Upper lobe of left lung (tissue), 6 donors: ENCODE measurements around the gene SAMD1. TPM values are rescaled to one million over a fixed set of nuclear protein-coding genes. Genes with fewer than 3 reads are reported as not detected.
"Not testable (repeated sequence)": the region's sequence is repeated elsewhere in the genome, so short reads cannot be mapped to it uniquely, and the experiment has no call there.

Experiments
- ATAC-seq, 2 donors: fragments of 200-7000 bp; cut with Tn5 transposase; one replicate each; pipeline ENCODE4 v1.9.1; 2022; ENCODE audit warnings: mild to moderate bottlenecking in 2 of 2, moderate library complexity in 2 of 2; ENCODE audit not compliant: low FRiP score in 2 of 2
- DNase-seq, 2 donors: peaks; one replicate each; pipeline ENCODE4 v3.0.0-alpha.2; 2019 to 2020
- H3K27ac ChIP-seq, 4 donors: fragments of 200-600 bp; sonication (generic); one replicate each; pipeline ENCODE4 v1.5.1; 2016 to 2019
- H3K27me3 ChIP-seq, 4 donors: fragments of 200-600 bp; sonication (generic); one replicate each; pipeline ENCODE4 v1.5.1; 2017 to 2019
- H3K36me3 ChIP-seq, 4 donors: fragments of 200-600 bp; sonication (generic); one replicate each; pipeline ENCODE4 v1.5.1; 2016 to 2019
- H3K4me1 ChIP-seq, 4 donors: fragments of 200-600 bp; sonication (generic); one replicate each; pipeline ENCODE4 v1.5.1; 2018 to 2019
- H3K4me3 ChIP-seq, 4 donors: fragments of 200-600 bp; sonication (generic); one replicate each; pipeline ENCODE4 v1.5.1; 2017 to 2019; ENCODE audit warnings: mild to moderate bottlenecking in 2 of 4, moderate library complexity in 1 of 4
- H3K9me3 ChIP-seq, 4 donors: fragments of 200-600 bp; sonication (generic); one replicate each; pipeline ENCODE4 v1.5.1; 2018 to 2019
- EP300 ChIP-seq, 4 donors: sonication (generic); formaldehyde crosslinking; IDR thresholded peaks; one replicate each; pipeline ENCODE4 v1.5.1; 2017; ENCODE audit warnings: antibody characterized with exemption in 4 of 4, control low read depth in 2 of 4
- POLR2A ChIP-seq, 4 donors: fragments of 450-650 bp; IDR thresholded peaks; one replicate each; pipeline ENCODE4 v1.5.1; 2016 to 2017; ENCODE audit warnings: antibody characterized with exemption in 4 of 4, mild to moderate bottlenecking in 2 of 4
- POLR2AphosphoS5 ChIP-seq, 2 donors: sonication (generic); formaldehyde crosslinking; IDR thresholded peaks; one replicate each; pipeline ENCODE4 v1.5.1; 2017; ENCODE audit warnings: antibody characterized with exemption in 2 of 2
- WGBS, 2 donors: methylation state at CpG; one replicate each; pipeline ENCODE4 v1.1.5; 2017 to 2018; 5-methylcytosine and 5-hydroxymethylcytosine counted together
- total RNA-seq, 6 donors: library from RNA; depleted of rRNA in 4 of 6; stranded (reverse); fragments of >200 nt in 4 of 6; gene quantifications; one replicate each; pipeline versions ENCODE4 v1.1.0 to v1.2.1, GENCODE V29; 2016 to 2021
- TF ChIP-seq, protein P1 (sequence below), 6 experiments: fragments of 450-650 bp in 4 of 6; fragments of 200-600 bp in 2 of 6; sonication (generic) in 2 of 6; IDR thresholded peaks; one replicate each; pipeline ENCODE4 v1.5.1; 2016 to 2019; ENCODE audit warnings: antibody characterized with exemption in 6 of 6
- donor health status: DM: no; HTN: no; CAD: no; lungs with moderate emphysema.
- donor health status: DM: no; HTN: yes; CAD: no; lungs with severe emphysema.

The SAMD1 gene
- total RNA-seq, 6 donors from 2014 or later = 17.8 to 62.8 (median 37.0) TPM

DNA sequence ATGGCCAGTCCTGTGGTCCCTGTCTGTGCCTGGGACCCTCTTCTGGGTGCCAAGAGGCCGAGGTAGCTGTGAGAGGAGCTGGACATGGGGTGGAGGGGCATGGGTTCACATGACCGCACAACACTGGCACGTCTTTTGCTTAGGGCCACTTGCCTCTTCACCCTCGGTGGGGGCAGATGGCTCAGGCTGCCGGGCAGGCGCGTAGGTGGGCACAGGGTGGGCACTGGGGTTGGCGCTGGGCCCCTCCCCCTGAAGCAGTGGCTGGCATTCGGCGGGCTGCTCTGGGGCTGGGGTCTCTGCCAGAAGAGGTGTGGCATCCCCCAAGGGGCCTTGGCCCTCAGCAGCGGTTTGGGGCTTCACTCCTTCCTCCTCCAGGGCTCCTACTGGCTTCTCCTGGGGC is 37.1 kb downstream of the SAMD1 start:
- H3K4me3 ChIP-seq = no peak overlapping the region
- H3K27me3 ChIP-seq = peaks cover 0 to 14% (median 2%) of the 10 kb centered on the region in 4 donors
- H3K36me3 ChIP-seq = peaks cover 0 to 23% (median 12%) of the 10 kb centered on the region in 4 donors
- H3K27ac ChIP-seq = no peak overlapping the region
- ATAC-seq (peak in 1 of 2 donors; percentile 8), DNase-seq (peak in 1 of 2 donors; percentile 76)
- 87 to 98% methylated on average over 5 of the region's 11 CpGs for WGBS, 2 donors
- TF ChIP-seq, protein P1, sequence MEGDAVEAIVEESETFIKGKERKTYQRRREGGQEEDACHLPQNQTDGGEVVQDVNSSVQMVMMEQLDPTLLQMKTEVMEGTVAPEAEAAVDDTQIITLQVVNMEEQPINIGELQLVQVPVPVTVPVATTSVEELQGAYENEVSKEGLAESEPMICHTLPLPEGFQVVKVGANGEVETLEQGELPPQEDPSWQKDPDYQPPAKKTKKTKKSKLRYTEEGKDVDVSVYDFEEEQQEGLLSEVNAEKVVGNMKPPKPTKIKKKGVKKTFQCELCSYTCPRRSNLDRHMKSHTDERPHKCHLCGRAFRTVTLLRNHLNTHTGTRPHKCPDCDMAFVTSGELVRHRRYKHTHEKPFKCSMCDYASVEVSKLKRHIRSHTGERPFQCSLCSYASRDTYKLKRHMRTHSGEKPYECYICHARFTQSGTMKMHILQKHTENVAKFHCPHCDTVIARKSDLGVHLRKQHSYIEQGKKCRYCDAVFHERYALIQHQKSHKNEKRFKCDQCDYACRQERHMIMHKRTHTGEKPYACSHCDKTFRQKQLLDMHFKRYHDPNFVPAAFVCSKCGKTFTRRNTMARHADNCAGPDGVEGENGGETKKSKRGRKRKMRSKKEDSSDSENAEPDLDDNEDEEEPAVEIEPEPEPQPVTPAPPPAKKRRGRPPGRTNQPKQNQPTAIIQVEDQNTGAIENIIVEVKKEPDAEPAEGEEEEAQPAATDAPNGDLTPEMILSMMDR (IDR thresholded peaks at IDR 0.05) = no peak
- TF ChIP-seq POLR2A (IDR thresholded peaks at IDR 0.05) (peak in 1 of 4 donors; percentile 12), EP300 (IDR thresholded peaks at IDR 0.05) (no peak)
- peaks cover 10 to 14% (median 14%) of the 10 kb centered on the region in 4 donors for H3K4me1 ChIP-seq
- H3K9me3 ChIP-seq = no peaks in the 10 kb centered on the region

DNA sequence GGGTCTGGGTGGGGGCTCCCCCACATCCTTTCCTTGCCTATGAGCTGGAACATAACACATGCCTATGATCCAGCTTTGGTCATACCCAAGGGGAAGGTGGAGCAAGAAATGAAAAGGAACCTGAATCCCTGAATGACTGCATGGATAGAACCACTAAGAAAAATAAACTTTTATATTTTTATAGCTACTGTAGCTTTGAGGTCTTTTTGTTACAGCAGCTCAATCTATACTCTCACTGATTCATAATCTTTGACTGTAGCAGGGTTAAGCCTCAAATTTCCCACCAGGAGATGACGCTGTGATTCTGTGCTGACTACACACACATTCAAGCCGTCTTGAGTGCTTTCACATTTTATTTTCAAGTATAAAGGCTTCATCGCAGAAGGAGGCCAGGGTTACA is 37.5 kb downstream of the SAMD1 start:
- WGBS, 2 donors = 87 to 93% methylated on average over 3 of the region's 3 CpGs
- no peak overlapping the region for H3K27ac ChIP-seq
- TF ChIP-seq POLR2A (IDR thresholded peaks at IDR 0.05) = no peak
- H3K4me1 ChIP-seq = peaks cover 10 to 13% (median 11%) of the 10 kb centered on the region in 4 donors
- H3K27me3 ChIP-seq = peaks cover 0 to 10% (median 2%) of the 10 kb centered on the region in 4 donors
- H3K4me3 ChIP-seq = no peak overlapping the region
- DNase-seq (no peak), ATAC-seq (no peak)
- peaks cover 0 to 23% (median 12%) of the 10 kb centered on the region in 4 donors for H3K36me3 ChIP-seq
- H3K9me3 ChIP-seq = no peaks in the 10 kb centered on the region

DNA sequence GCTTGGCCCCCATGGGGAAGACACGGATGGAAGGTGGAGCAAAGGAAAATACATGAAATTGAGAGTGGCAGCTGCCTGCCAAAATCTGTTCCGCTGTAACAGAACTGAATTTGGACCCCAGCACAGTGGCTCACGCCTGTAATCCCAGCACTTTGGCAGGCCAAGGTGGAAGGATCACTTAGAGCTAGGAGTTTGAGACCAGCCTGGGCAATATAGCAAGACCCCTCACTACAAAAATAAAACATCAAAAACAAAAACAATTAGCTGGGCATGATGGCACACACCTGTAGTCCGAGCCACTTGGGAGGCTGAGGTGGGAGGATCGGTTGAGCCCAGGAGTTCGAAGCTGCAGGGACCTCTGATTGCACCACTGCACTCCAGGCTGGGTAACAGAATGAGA is 38.1 kb downstream of the SAMD1 start:
- no peak overlapping the region for H3K4me3 ChIP-seq
- H3K9me3 ChIP-seq = no peaks in the 10 kb centered on the region
- WGBS, 2 donors = 92 to 95% methylated on average over 6 of the region's 6 CpGs
- DNase-seq = no peak
- ATAC-seq = no peak
- peaks cover 6 to 7% (median 6%) of the 10 kb centered on the region in 4 donors for H3K4me1 ChIP-seq
- H3K36me3 ChIP-seq = peaks cover 0 to 23% (median 12%) of the 10 kb centered on the region in 4 donors
- no peak overlapping the region for H3K27ac ChIP-seq
- TF ChIP-seq POLR2AphosphoS5 (IDR thresholded peaks at IDR 0.05) (no peak), EP300 (IDR thresholded peaks at IDR 0.05) (no peak), POLR2A (IDR thresholded peaks at IDR 0.05) (no peak)
- TF ChIP-seq, protein P1 (IDR thresholded peaks at IDR 0.05) = no peak
- peaks cover 0 to 5% (median 0%) of the 10 kb centered on the region in 4 donors for H3K27me3 ChIP-seq

DNA sequence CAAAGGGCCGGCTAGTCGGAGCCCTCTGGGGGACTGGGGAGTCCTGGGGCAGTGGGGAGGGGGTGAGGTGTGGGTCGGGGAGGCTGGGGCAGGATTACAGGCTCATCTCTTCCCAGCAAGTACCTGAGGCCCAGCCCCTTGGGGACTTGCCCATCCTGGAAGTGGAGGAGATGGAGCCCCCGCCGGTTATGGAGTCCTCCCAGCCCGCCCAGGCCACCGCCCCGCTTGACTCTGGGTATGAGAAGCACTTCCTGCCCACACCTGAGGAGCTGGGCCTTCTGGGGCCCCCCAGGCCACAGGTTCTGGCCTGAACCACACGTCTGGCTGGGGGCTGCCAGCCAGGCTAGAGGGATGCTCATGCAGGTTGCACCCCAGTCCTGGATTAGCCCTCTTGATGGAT is 38.6 kb downstream of the SAMD1 start:
- Histone ChIP-seq H3K4me3 (no peak overlapping the region), H3K4me1 (peaks cover under 1 to 2% (median 1%) of the 10 kb centered on the region in 4 donors), H3K9me3 (no peaks in the 10 kb centered on the region), H3K27ac (no peak overlapping the region), H3K36me3 (peaks cover 0 to 23% (median 12%) of the 10 kb centered on the region in 4 donors), H3K27me3 (peaks cover 0 to under 1% (median 0%) of the 10 kb centered on the region in 4 donors)
- no peak for ATAC-seq
- no peak for TF ChIP-seq POLR2AphosphoS5 (IDR thresholded peaks at IDR 0.05)
- peak in 1 of 2 donors; percentile 78 for DNase-seq
- WGBS, 2 donors = 95 to 100% methylated on average over 1 to 7 of the region's 9 CpGs

DNA sequence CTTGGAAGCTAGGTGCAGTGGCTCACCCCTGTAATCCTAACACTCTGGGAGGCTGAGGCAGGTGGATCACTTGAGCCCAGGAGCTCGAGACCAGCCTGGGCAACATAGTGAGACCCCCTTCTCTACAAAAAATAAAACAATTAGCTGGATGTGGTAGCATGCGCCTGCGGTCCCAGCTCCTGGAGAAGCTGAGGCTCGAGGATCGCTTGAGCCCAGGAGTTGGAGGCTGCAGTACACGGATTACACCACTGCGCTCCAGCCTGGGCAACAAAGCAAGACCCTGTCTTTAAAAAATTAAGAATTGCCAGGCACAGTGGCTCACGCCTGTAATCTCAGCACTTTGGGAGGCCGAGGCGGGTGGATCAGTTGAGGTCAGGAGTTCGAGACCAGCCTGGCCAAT is 39.6 kb downstream of the SAMD1 start:
- not testable (repeated sequence) for H3K27me3 ChIP-seq, H3K9me3 ChIP-seq, DNase-seq, H3K4me1 ChIP-seq, H3K4me3 ChIP-seq, H3K27ac ChIP-seq, ATAC-seq
- H3K36me3 ChIP-seq = peaks cover 0 to 29% (median 14%) of the 10 kb centered on the region in 4 donors
- 89 to 92% methylated on average over 10 to 11 of the region's 11 CpGs for WGBS, 2 donors

DNA sequence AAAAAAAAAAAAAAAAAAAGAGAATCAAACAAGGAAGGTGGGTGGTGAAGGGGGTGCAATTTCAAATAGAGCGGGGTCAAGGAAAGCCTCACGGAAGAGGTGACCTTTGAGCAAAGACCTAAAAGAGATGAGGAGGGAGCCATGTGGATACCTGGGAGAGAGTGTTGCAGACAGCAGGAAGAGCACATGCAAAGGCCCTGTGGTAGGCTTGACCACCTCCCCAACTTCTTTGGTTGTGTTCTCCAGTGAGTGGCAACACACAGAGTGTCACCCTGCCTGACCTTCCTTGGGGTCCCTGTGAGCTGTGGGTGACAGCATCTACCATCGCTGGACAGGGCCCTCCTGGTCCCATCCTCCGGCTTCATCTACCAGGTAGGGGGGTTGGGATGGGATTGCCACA is 40.0 kb downstream of the SAMD1 start:
- Histone ChIP-seq H3K4me1 (no peaks in the 10 kb centered on the region), H3K27me3 (no peaks in the 10 kb centered on the region), H3K27ac (no peak overlapping the region), H3K36me3 (peaks cover 0 to 29% (median 14%) of the 10 kb centered on the region in 4 donors), H3K4me3 (no peak overlapping the region), H3K9me3 (no peaks in the 10 kb centered on the region)
- TF ChIP-seq EP300 (IDR thresholded peaks at IDR 0.05) (no peak), POLR2AphosphoS5 (IDR thresholded peaks at IDR 0.05) (no peak), POLR2A (IDR thresholded peaks at IDR 0.05) (no peak)
- TF ChIP-seq, protein P1 (IDR thresholded peaks at IDR 0.05) = no peak
- no peak for ATAC-seq
- no peak for DNase-seq
- WGBS, 2 donors = 92 to 99% methylated on average over 4 of the region's 4 CpGs
